ENCODE measurements around the gene LSAMP. TPM values are rescaled to one million over a fixed set of nuclear protein-coding genes. Genes with fewer than 3 reads are reported as not detected.

Gene LSAMP
- total RNA-seq, 1 donor, result 1.3 TPM

- no peak overlapping the region for H3K4me3 ChIP-seq (ENCODE audit: low read depth, low read length)
- TF ChIP-seq CTCF (IDR thresholded peaks at IDR 0.05; ENCODE audit: insufficient read depth, low read depth, low read length), result no peak
- DNase-seq (ENCODE audit: low read depth), result peak; percentile 19
Observed at GRCh38 chr3:116263842-116264545, 181.3 kb downstream of the LSAMP start.

GRCh38 chr3:116260491-116260890 is 184.8 kb downstream of the LSAMP start:
- H3K4me3 ChIP-seq (ENCODE audit: low read depth, low read length), result no peak overlapping the region
- DNase-seq (ENCODE audit: low read depth), result no peak
- no peak for TF ChIP-seq CTCF (IDR thresholded peaks at IDR 0.05; ENCODE audit: insufficient read depth, low read depth, low read length)

GRCh38 chr3:116259984-116260383 is 185.3 kb downstream of the LSAMP start:
- no peak for DNase-seq (ENCODE audit: low read depth)
- TF ChIP-seq CTCF (IDR thresholded peaks at IDR 0.05; ENCODE audit: insufficient read depth, low read depth, low read length), result no peak
- H3K4me3 ChIP-seq (ENCODE audit: low read depth, low read length), result no peak overlapping the region

- peak; percentile 9 for DNase-seq (ENCODE audit: low read depth)
- no peak overlapping the region for H3K4me3 ChIP-seq (ENCODE audit: low read depth, low read length)
- TF ChIP-seq CTCF (IDR thresholded peaks at IDR 0.05; ENCODE audit: insufficient read depth, low read depth, low read length), result no peak
Observed at GRCh38 chr3:116256843-116257485, 188.3 kb downstream of the LSAMP start.

GRCh38 chr3:116254541-116254940 is 190.7 kb downstream of the LSAMP start:
- no peak overlapping the region for H3K4me3 ChIP-seq (ENCODE audit: low read depth, low read length)
- DNase-seq (ENCODE audit: low read depth), result peak; percentile 49
- TF ChIP-seq CTCF (IDR thresholded peaks at IDR 0.05; ENCODE audit: insufficient read depth, low read depth, low read length), result no peak

- no peak for DNase-seq (ENCODE audit: low read depth)
- TF ChIP-seq CTCF (IDR thresholded peaks at IDR 0.05; ENCODE audit: insufficient read depth, low read depth, low read length), result no peak
- H3K4me3 ChIP-seq (ENCODE audit: low read depth, low read length), result no peak overlapping the region
Observed at GRCh38 chr3:116253511-116253910, 191.8 kb downstream of the LSAMP start.

All from fibroblast of villous mesenchyme (primary cell).